Right ventricle myocardium inferior (tissue), 1 donor: ENCODE data around the gene SPOPL. TPM values are rescaled to one million over a fixed set of nuclear protein-coding genes. Genes with fewer than 3 reads are reported as not detected.

ENCODE experiments used
- ATAC-seq: fragments of 200-7000 bp; cut with Tn5 transposase; one replicate; pipeline ENCODE4 v1.9.1; 2020; ENCODE audit warnings: mild to moderate bottlenecking, moderate library complexity
- DNase-seq: peaks from one replicate; pipeline ENCODE4 v3.0.0; 2021; ENCODE audit errors: missing footprints
- intact Hi-C: fragments of 100-400 bp; cut with DNase I; formaldehyde crosslinking; loops from one replicate; pipeline ENCODE4 v1.11.0; 2022
- total RNA-seq: library from RNA; stranded (reverse); fragmentation: NEBNext Ultra II Directional; extraction: Animal tissue kit (Norgen Biotek cat#: 25700); gene quantifications from one replicate; pipeline ENCODE4 v1.2.1, GENCODE V29; 2021
- donor health status: DM: no; HTN: yes; CAD: no; lungs with severe emphysema.

The SPOPL gene
- total RNA-seq, 1 donor from 2014 or later = 14.1 TPM

- no peak for ATAC-seq
- intact Hi-C loops = no loop called here
- no peak for DNase-seq
These were observed 121.0 kb downstream of the SPOPL start for GRCh38 chr2:138622613-138623012.
